Mucosa of descending colon (tissue), 3 donors: Measurements from ENCODE around the gene ANKRD13B. TPM values are rescaled to one million over a fixed set of nuclear protein-coding genes. Genes with fewer than 3 reads are reported as not detected.

Experiments used
- ATAC-seq: fragments of 200-7000 bp; cut with Tn5 transposase; one replicate; pipeline ENCODE4 v1.9.1; 2020; ENCODE audit warnings: mild to moderate bottlenecking, moderate library complexity
- DNase-seq, 3 donors: peaks; one replicate each; pipeline ENCODE4 v3.0.0-alpha.2; 2020
- H3K36me3 ChIP-seq: fragments of 200-600 bp; one replicate; pipeline ENCODE4 v1.8.0; 2021; ENCODE audit warnings: low read depth, mild to moderate bottlenecking
- H3K4me1 ChIP-seq: fragments of 200-600 bp; one replicate; pipeline ENCODE4 v1.8.0; 2021; ENCODE audit warnings: low read depth, mild to moderate bottlenecking
- H3K4me3 ChIP-seq: fragments of 200-600 bp; one replicate; pipeline ENCODE4 v1.8.0; 2021; ENCODE audit warnings: mild to moderate bottlenecking
- H3K9me3 ChIP-seq: fragments of 200-600 bp; one replicate; pipeline ENCODE4 v1.8.0; 2021; ENCODE audit warnings: mild to moderate bottlenecking
- CTCF ChIP-seq: fragments of 200-600 bp; IDR thresholded peaks from one replicate; pipeline ENCODE4 v1.8.0; 2022; ENCODE audit warnings: antibody characterized with exemption, mild to moderate bottlenecking
- intact Hi-C, 2 donors: fragments of 100-400 bp; cut with DNase I in 1 of 2; cut with micrococcal nuclease in 1 of 2; formaldehyde crosslinking; loops; one replicate each; pipeline versions ENCODE4 v1.11.0 to v1.11.1; 2022; cut with DNase I, micrococcal nuclease
- total RNA-seq, 3 donors: library from RNA; stranded (reverse); fragmentation: NEBNext Ultra II Directional in 2 of 3; extraction: Animal tissue kit (Norgen Biotek cat#: 25700) in 2 of 3; gene quantifications; one replicate each; pipeline versions ENCODE4 v1.2.1 to v1.2.4, GENCODE V29; 2021 to 2023
- donor health status: DM: no; HTN: no; CAD: no; lungs with moderate emphysema.
- donor health status: DM: no; HTN: no; CAD: no.
- donor health status: DM: no; HTN: yes; CAD: no.

ANKRD13B gene
- total RNA-seq, 3 donors from 2014 or later = 2.2 to 11.2 (median 3.3) TPM

- Histone ChIP-seq H3K4me3 (no peak overlapping the region), H3K4me1 (no peaks in the 10 kb centered on the region), H3K9me3 (no peaks in the 10 kb centered on the region), H3K36me3 (no peaks in the 10 kb centered on the region)
- no peak for TF ChIP-seq CTCF
- DNase-seq (no peak), ATAC-seq (no peak)
- intact Hi-C loops = no loop called here
Observed at GRCh38 chr17:29607557-29608195, 14.7 kb downstream of the ANKRD13B start.

DNA sequence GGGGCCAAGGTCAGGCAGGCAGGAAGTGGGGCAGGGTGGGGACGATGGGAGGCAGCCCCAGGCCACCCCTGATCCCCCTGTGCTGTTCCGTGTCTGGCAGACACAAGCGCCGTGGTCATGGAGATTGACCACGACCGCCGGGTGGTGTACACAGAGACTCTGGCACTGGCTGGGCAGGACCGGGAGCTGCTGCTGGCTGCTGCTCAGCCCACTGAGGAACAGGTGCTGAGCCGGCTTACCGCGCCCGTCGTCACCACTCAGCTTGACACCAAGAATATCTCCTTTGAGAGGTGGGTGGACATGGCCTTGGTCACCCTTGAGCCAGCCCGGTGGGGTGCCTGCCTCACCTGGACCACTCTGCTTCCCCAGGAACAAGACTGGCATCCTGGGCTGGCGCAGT, 16.1 kb downstream of the ANKRD13B start:
- H3K4me3 ChIP-seq = no peak overlapping the region
- no peak for DNase-seq
- intact Hi-C loops = no loop called here
- no peaks in the 10 kb centered on the region for H3K36me3 ChIP-seq
- ATAC-seq = no peak
- no peaks in the 10 kb centered on the region for H3K9me3 ChIP-seq
- no peak for TF ChIP-seq CTCF
- peaks cover 8% of the 10 kb centered on the region for H3K4me1 ChIP-seq

- H3K36me3 ChIP-seq = no peaks in the 10 kb centered on the region
- H3K9me3 ChIP-seq = no peaks in the 10 kb centered on the region
- no peak for DNase-seq
- no peak for TF ChIP-seq CTCF
- H3K4me3 ChIP-seq = no peak overlapping the region
- ATAC-seq = no peak
- peaks cover 22% of the 10 kb centered on the region for H3K4me1 ChIP-seq
- intact Hi-C loops = no loop called here
Observed at GRCh38 chr17:29610395-29610794, 17.5 kb downstream of the ANKRD13B start.

DNA sequence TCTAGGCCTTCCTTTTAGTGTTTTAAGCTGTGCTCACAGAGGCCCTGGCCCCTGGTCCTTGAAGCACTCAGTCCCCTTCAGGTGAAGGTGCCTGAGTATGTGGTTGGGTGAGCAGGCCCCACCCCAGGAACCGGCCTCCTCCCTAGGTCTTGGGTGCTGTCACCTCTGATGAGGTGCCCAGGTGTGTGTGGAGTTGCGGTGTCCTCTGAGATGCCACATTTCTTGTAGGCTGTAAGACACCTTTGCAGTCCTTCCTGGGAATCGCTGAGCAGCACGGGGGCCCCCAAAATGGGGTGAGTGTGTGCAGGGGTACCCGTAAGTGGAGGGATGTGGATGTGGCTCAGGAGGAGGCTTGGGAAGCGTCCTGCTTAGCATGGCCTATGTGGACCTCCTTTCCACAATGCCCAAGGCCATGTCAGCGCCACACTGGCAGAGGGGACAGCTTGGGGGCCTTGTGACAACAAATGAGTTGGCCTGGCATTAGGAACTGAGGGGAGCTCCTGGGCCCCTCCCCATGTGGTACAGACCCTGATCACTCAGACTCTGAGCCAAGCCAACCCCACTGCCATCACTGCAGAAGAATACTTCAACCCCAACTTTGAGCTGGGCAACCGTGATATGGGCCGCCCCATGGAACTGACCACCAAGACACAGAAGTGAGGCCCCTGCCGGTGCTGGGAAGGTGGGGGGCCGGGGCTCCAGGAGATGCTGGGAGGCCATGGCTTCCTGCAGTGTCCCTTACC, 18.6 kb downstream of the ANKRD13B start:
- Histone ChIP-seq H3K4me3 (no peak overlapping the region), H3K9me3 (no peaks in the 10 kb centered on the region), H3K36me3 (no peaks in the 10 kb centered on the region), H3K4me1 (peaks cover 32% of the 10 kb centered on the region)
- TF ChIP-seq CTCF = no peak
- ATAC-seq (no peak), DNase-seq (no peak)
- intact Hi-C loops = no loop called here

DNA sequence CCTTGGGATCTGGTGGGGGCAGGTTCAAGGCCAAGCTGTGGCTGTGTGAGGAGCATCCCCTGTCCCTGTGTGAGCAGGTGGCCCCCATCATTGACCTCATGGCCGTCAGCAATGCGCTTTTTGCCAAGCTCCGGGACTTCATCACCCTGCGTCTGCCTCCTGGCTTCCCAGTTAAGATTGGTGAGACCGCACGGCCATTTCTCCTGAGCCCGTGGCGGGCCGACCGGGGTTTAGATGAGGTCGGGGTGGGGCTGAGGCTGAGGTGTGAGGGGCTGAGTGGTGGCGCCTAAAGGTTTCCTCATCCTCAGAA, 19.1 kb downstream of the ANKRD13B start:
- H3K36me3 ChIP-seq = no peaks in the 10 kb centered on the region
- H3K4me1 ChIP-seq = peaks cover 37% of the 10 kb centered on the region
- no peak for TF ChIP-seq CTCF
- ATAC-seq (no peak), DNase-seq (no peak)
- intact Hi-C loops = no loop called here
- no peak overlapping the region for H3K4me3 ChIP-seq
- no peaks in the 10 kb centered on the region for H3K9me3 ChIP-seq
